Ascending aorta (tissue), 2 donors: Measurements from ENCODE around the gene POLR1D. TPM values are rescaled to one million over a fixed set of nuclear protein-coding genes. Genes with fewer than 3 reads are reported as not detected.

Source experiments
- DNase-seq, 2 donors: peaks; one replicate each; pipeline ENCODE4 v3.0.0-alpha.2; 2019; ENCODE audit warnings: low spot score in 2 of 2
- H3K27ac ChIP-seq, 2 donors: fragments of 200-600 bp; sonication (generic); one replicate each; pipeline ENCODE4 v1.5.1; 2016 to 2017; ENCODE audit warnings: mild to moderate bottlenecking in 1 of 2
- H3K27me3 ChIP-seq: fragments of 200-600 bp; sonication (generic); one replicate; pipeline ENCODE4 v1.5.1; 2017
- H3K36me3 ChIP-seq, 2 donors: fragments of 200-600 bp; sonication (generic); one replicate each; pipeline ENCODE4 v1.5.1; 2016
- H3K4me1 ChIP-seq, 2 donors: fragments of 200-600 bp; sonication (generic); one replicate each; pipeline ENCODE4 v1.5.1; 2016 to 2017; ENCODE audit warnings: mild to moderate bottlenecking in 1 of 2
- H3K4me3 ChIP-seq, 2 donors: fragments of 200-600 bp; sonication (generic); one replicate each; pipeline ENCODE4 v1.5.1; 2016 to 2017; ENCODE audit warnings: mild to moderate bottlenecking in 1 of 2
- H3K9me3 ChIP-seq, 2 donors: fragments of 200-600 bp; sonication (generic); one replicate each; pipeline ENCODE4 v1.5.1; 2016
- CTCF ChIP-seq, 3 experiments: fragments of 200-600 bp in 2 of 3; fragments of 450-650 bp in 1 of 3; sonication (generic) in 2 of 3; IDR thresholded peaks; one replicate each; pipeline ENCODE4 v1.5.1; 2016 to 2019; ENCODE audit warnings: antibody characterized with exemption in 3 of 3, mild to moderate bottlenecking in 1 of 3, moderate library complexity in 1 of 3
- intact Hi-C: fragments of 100-400 bp; cut with DNase I; formaldehyde crosslinking; loops from one replicate; pipeline ENCODE4 v1.15.1; 2023
- total RNA-seq: library from RNA; depleted of rRNA; stranded (reverse); fragments of >200 nt; gene quantifications from one replicate; pipeline ENCODE4 v1.1.0, GENCODE V29; 2016

The POLR1D gene
- total RNA-seq, 1 donor from 2014 or later, result 91.2 TPM

- Histone ChIP-seq H3K4me3 (peak overlapping the region in 1 of 2 donors; percentile 13), H3K27me3 (no peaks in the 10 kb centered on the region), H3K36me3 (peaks cover 0 to under 1% of the 10 kb centered on the region in 2 donors), H3K4me1 (peaks cover 0 to 6% of the 10 kb centered on the region in 2 donors), H3K9me3 (no peaks in the 10 kb centered on the region), H3K27ac (peak overlapping the region in 1 of 2 donors; percentile 8)
- intact Hi-C loops, result no loop called here
- TF ChIP-seq CTCF (IDR thresholded peaks at IDR 0.05), result no peak
- no peak for DNase-seq
Measured at GRCh38 chr13:27583645-27584044, 38.0 kb upstream of the POLR1D start.

DNA sequence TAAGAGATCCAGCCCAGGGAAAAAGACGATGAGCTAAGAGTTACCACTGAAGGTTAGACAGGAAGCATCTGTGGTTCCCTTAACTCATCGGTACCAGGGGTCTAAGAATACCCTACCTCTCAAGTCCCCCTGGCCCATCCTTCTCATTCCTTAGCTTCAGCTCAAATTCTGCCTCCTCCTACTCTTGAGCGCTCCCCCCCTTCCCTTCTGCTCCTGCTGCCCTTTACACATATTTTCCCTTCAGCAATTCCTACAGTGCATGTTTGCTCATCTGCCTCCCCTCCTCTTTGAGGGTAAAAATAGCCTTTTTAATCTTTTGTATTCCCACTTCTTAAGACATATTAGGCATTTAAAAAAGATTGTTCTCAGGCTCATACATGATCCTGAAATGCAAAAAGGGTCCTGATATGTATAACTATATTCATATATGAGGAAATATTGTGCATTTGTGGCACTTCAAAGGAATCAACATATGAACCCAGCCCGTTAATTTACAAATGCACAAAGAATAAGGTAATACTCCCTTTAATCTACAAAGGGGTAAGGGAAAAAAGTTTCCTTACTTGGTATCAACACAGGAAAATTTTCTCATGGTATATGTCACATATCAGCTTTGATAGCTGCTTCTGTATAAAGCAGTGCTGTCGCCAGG is 34.5 kb upstream of the POLR1D start:
- intact Hi-C loops, result no loop called here
- H3K4me3 ChIP-seq, result no peak overlapping the region
- TF ChIP-seq CTCF (IDR thresholded peaks at IDR 0.05), result no peak
- DNase-seq, result no peak
- H3K27ac ChIP-seq, result no peak overlapping the region
- H3K9me3 ChIP-seq, result no peaks in the 10 kb centered on the region
- peaks cover 0 to 6% of the 10 kb centered on the region in 2 donors for H3K4me1 ChIP-seq
- H3K27me3 ChIP-seq, result no peaks in the 10 kb centered on the region
- no peaks in the 10 kb centered on the region for H3K36me3 ChIP-seq

GRCh38 chr13:27588405-27588804 is 33.3 kb upstream of the POLR1D start:
- intact Hi-C loops, result no loop called here
- Histone ChIP-seq H3K27ac (no peak overlapping the region), H3K27me3 (no peaks in the 10 kb centered on the region), H3K4me3 (no peak overlapping the region), H3K4me1 (peaks cover 0 to 4% of the 10 kb centered on the region in 2 donors), H3K36me3 (no peaks in the 10 kb centered on the region), H3K9me3 (no peaks in the 10 kb centered on the region)
- TF ChIP-seq CTCF (IDR thresholded peaks at IDR 0.05), result no peak
- no peak for DNase-seq

DNA sequence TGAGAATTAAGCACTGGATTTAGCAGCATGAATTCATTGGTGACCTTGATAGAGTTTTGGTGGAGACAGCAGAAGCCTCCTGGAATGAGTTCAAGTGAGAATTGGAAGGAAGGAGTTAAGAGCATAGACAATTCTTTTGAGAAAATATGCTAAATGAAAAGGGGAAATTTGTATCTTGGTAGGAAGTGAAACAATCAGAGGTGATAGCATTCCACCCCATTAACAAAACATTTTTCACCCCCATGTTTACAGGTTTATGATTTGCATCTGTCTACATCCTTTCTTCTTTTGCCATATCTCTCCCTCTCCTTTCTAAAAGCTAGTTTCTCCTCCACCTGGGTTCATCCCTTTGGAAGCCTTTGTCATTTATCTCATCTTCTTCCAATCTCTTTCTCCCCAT is 28.8 kb upstream of the POLR1D start:
- no peak for DNase-seq
- Histone ChIP-seq H3K4me3 (no peak overlapping the region), H3K36me3 (no peaks in the 10 kb centered on the region), H3K4me1 (no peaks in the 10 kb centered on the region), H3K9me3 (no peaks in the 10 kb centered on the region), H3K27ac (no peak overlapping the region), H3K27me3 (no peaks in the 10 kb centered on the region)
- TF ChIP-seq CTCF (IDR thresholded peaks at IDR 0.05), result no peak
- intact Hi-C loops, result no loop called here

DNA sequence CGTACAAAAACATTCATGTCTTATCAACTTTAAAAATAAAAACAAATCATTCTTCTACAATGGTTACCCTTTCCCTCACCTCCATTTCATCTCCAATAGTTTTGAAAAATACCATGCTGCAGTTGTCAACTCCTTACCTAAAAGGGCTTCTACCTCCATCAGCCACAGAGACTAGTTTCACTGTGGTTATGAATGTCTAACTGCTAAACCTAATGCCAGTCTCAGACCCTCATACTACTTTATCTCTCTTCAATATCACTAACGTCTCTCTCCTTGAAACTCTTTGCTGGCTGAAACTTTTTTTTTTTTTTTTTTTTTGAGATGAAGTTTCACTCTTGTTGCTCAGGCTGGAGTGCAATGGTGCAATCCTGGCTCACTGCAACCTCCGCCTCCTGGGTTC is 28.4 kb upstream of the POLR1D start:
- H3K27me3 ChIP-seq, result no peaks in the 10 kb centered on the region
- H3K4me3 ChIP-seq, result no peak overlapping the region
- H3K9me3 ChIP-seq, result no peaks in the 10 kb centered on the region
- TF ChIP-seq CTCF (IDR thresholded peaks at IDR 0.05), result no peak
- intact Hi-C loops, result no loop called here
- no peak for DNase-seq
- H3K27ac ChIP-seq, result no peak overlapping the region
- H3K36me3 ChIP-seq, result no peaks in the 10 kb centered on the region
- H3K4me1 ChIP-seq, result no peaks in the 10 kb centered on the region
